HG02943 (cell line): ENCODE measurements around the gene FLNA.

Experiments used
- ATAC-seq: cut with Tn5 transposase; IDR thresholded peaks from one replicate; pipeline ENCODE4 v1.9.1; 2021; ENCODE audit warnings: mild to moderate bottlenecking, low read depth, moderate library complexity; ENCODE audit not compliant: unreplicated experiment

The FLNA gene

GRCh38 chrX:154376774-154377173 is 2.3 kb upstream of the FLNA start:
- no peak for ATAC-seq

GRCh38 chrX:154375156-154375504 is 696 bp upstream of the FLNA start:
- ATAC-seq, result no peak

- ATAC-seq, result no peak
Measured at GRCh38 chrX:154373340-154374306, 811 bp downstream of the FLNA start.

- no peak for ATAC-seq
Measured at GRCh38 chrX:154372612-154373022, 1.8 kb downstream of the FLNA start.

- peak; percentile 12 for ATAC-seq
Measured at GRCh38 chrX:154371789-154372300, 2.6 kb downstream of the FLNA start.

- peak; percentile 53 for ATAC-seq
Measured at GRCh38 chrX:154371017-154371788, 3.2 kb downstream of the FLNA start.

GRCh38 chrX:154370300-154371016 is 4.0 kb downstream of the FLNA start:
- ATAC-seq, result no peak

GRCh38 chrX:154369449-154370299 is 4.8 kb downstream of the FLNA start:
- no peak for ATAC-seq

GRCh38 chrX:154368630-154369448 is 5.6 kb downstream of the FLNA start:
- no peak for ATAC-seq

- no peak for ATAC-seq
Measured at GRCh38 chrX:154367474-154368308, 6.7 kb downstream of the FLNA start.

GRCh38 chrX:154366666-154367055 is 7.8 kb downstream of the FLNA start:
- no peak for ATAC-seq

GRCh38 chrX:154365997-154366665 is 8.3 kb downstream of the FLNA start:
- no peak for ATAC-seq

GRCh38 chrX:154365052-154365600 is 9.3 kb downstream of the FLNA start:
- no peak for ATAC-seq

GRCh38 chrX:154363706-154364439 is 10.6 kb downstream of the FLNA start:
- ATAC-seq, result no peak

GRCh38 chrX:154362085-154362742 is 12.2 kb downstream of the FLNA start:
- ATAC-seq, result no peak

- no peak for ATAC-seq
Measured at GRCh38 chrX:154360155-154360713, 14.2 kb downstream of the FLNA start.
